Measurements from ENCODE around the gene TRMT44.

DNA sequence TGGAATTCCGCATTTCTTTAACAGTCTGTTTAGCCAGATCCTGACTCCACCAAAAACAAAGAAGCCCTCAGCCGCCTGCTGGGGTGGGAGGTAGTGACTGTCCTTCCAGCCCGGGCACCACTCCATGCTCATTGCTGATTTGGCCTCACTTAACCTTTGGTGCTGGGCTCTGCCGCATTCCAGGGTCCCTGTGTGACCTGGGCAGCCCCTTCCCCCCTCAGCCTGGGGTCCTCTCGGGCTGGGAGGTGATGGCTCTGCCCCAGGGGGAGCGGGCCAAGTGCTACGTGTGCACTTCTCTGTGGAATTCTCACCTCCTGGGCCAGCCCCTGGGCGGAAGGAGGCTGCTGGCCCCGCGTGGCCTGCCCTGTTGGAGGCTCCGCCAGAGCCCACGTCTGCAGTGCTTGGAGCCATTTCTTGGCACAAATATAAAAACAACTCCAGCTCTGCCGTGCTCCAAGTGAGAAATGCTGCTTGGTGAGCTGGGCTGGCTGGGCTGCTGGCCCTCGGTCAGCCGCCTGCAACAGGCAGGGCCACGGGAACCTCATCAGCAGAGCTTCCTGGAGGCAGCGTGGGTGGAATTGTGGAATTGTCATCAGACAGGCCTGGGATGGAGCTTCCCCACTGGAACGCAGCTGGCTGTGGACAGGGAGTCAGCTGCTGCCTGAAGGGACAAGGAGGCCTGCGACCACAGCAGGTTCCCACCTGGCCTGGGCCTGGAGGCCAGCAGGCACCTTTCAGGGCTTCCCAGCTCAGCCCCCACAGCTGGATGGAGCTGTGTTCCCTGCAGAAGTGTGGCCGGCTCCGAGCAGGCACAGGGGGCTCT lies 66.0 kb downstream of the TRMT44 start:
- TF ChIP-seq, protein P1, sequence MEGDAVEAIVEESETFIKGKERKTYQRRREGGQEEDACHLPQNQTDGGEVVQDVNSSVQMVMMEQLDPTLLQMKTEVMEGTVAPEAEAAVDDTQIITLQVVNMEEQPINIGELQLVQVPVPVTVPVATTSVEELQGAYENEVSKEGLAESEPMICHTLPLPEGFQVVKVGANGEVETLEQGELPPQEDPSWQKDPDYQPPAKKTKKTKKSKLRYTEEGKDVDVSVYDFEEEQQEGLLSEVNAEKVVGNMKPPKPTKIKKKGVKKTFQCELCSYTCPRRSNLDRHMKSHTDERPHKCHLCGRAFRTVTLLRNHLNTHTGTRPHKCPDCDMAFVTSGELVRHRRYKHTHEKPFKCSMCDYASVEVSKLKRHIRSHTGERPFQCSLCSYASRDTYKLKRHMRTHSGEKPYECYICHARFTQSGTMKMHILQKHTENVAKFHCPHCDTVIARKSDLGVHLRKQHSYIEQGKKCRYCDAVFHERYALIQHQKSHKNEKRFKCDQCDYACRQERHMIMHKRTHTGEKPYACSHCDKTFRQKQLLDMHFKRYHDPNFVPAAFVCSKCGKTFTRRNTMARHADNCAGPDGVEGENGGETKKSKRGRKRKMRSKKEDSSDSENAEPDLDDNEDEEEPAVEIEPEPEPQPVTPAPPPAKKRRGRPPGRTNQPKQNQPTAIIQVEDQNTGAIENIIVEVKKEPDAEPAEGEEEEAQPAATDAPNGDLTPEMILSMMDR (IDR thresholded peaks at IDR 0.05), result no peak
- TF ChIP-seq POLR2A (IDR thresholded peaks at IDR 0.05), result no peak
- no peak for TF ChIP-seq EP300 (IDR thresholded peaks at IDR 0.05)
- peak in 2 of 4 donors; percentile 54 to 58 for TF ChIP-seq POLR2AphosphoS5 (IDR thresholded peaks at IDR 0.05)
